Parathyroid adenoma (tissue), 2 donors: ENCODE measurements around the gene SMARCC2.

Experiments used
- H2AFZ ChIP-seq: fragments of 300-600 bp; sonication (generic); one replicate; pipeline ENCODE4 v1.7.0; 2017; ENCODE audit warnings: antibody characterized with exemption, mild to moderate bottlenecking
- H3K27ac ChIP-seq: fragments of 300-600 bp; sonication (generic); one replicate; pipeline ENCODE4 v1.7.0; 2017
- H3K27me3 ChIP-seq: fragments of 300-600 bp; sonication (generic); one replicate; pipeline ENCODE4 v1.7.0; 2017; ENCODE audit warnings: low read length; ENCODE audit not compliant: control insufficient read depth, insufficient read depth
- H3K36me3 ChIP-seq: fragments of 300-600 bp; sonication (generic); one replicate; pipeline ENCODE4 v1.7.0; 2017; ENCODE audit warnings: low read length; ENCODE audit not compliant: control insufficient read depth, insufficient read depth
- H3K4me1 ChIP-seq: fragments of 300-600 bp; sonication (generic); one replicate; pipeline ENCODE4 v1.7.0; 2017; ENCODE audit warnings: control low read depth
- H3K4me2 ChIP-seq: fragments of 300-600 bp; sonication (generic); one replicate; pipeline ENCODE4 v1.7.0; 2017; ENCODE audit warnings: low read length
- H3K4me3 ChIP-seq: fragments of 300-600 bp; sonication (generic); one replicate; pipeline ENCODE4 v1.7.0; 2017; ENCODE audit warnings: low read depth, low read length
- H3K79me2 ChIP-seq: fragments of 300-600 bp; sonication (generic); one replicate; pipeline ENCODE4 v1.7.0; 2017; ENCODE audit warnings: control low read depth
- H3K9ac ChIP-seq: fragments of 300-600 bp; sonication (generic); one replicate; pipeline ENCODE4 v1.7.0; 2017; ENCODE audit warnings: mild to moderate bottlenecking
- H3K9me3 ChIP-seq: fragments of 300-600 bp; sonication (generic); one replicate; pipeline ENCODE4 v1.7.0; 2017; ENCODE audit warnings: low read length; ENCODE audit not compliant: control insufficient read depth
- CTCF ChIP-seq: fragments of 300-600 bp; sonication (generic); IDR thresholded peaks from one replicate; pipeline ENCODE4 v1.7.0; 2017; ENCODE audit warnings: antibody characterized with exemption, mild to moderate bottlenecking
- donor health status: primary hyperparathyroidism.

SMARCC2 gene

GRCh38 chr12:56129942-56130495 lies 59.3 kb downstream of the SMARCC2 start:
- Histone ChIP-seq H3K36me3 (no peaks in the 10 kb centered on the region), H3K9me3 (no peaks in the 10 kb centered on the region), H2AFZ (peak overlapping the region; percentile 72), H3K4me3 (peak overlapping the region; percentile 82), H3K27ac (peak overlapping the region; percentile 57), H3K27me3 (no peaks in the 10 kb centered on the region), H3K4me2 (peak overlapping the region; percentile 90), H3K9ac (no peak overlapping the region), H3K4me1 (peaks cover 17% of the 10 kb centered on the region), H3K79me2 (no peaks in the 10 kb centered on the region)
- no peak for TF ChIP-seq CTCF

GRCh38 chr12:56129206-56129941 lies 59.9 kb downstream of the SMARCC2 start:
- H3K4me2 ChIP-seq = peak overlapping the region; percentile 90
- H2AFZ ChIP-seq = peak overlapping the region; percentile 72
- TF ChIP-seq CTCF = no peak

GRCh38 chr12:56128670-56129205 lies 60.5 kb downstream of the SMARCC2 start:
- Histone ChIP-seq H3K4me3 (peak overlapping the region; percentile 82), H3K27me3 (no peaks in the 10 kb centered on the region), H3K79me2 (no peaks in the 10 kb centered on the region), H3K4me2 (peak overlapping the region; percentile 90), H3K36me3 (no peaks in the 10 kb centered on the region), H2AFZ (peak overlapping the region; percentile 72), H3K27ac (peak overlapping the region; percentile 57), H3K9ac (no peak overlapping the region), H3K4me1 (peaks cover 17% of the 10 kb centered on the region), H3K9me3 (no peaks in the 10 kb centered on the region)
- no peak for TF ChIP-seq CTCF

More at GRCh38 chr12:56129206-56129941, 59.9 kb downstream of the SMARCC2 start:
- peaks cover 17% of the 10 kb centered on the region for H3K4me1 ChIP-seq
- H3K27ac ChIP-seq = peak overlapping the region; percentile 57
- no peak overlapping the region for H3K9ac ChIP-seq
- no peaks in the 10 kb centered on the region for H3K79me2 ChIP-seq
- H3K4me3 ChIP-seq = peak overlapping the region; percentile 82
- no peaks in the 10 kb centered on the region for H3K36me3 ChIP-seq
- no peaks in the 10 kb centered on the region for H3K9me3 ChIP-seq
- H3K27me3 ChIP-seq = no peaks in the 10 kb centered on the region

- Histone ChIP-seq H3K4me1 (peaks cover 17% of the 10 kb centered on the region), H3K27me3 (no peaks in the 10 kb centered on the region)
Observed at GRCh38 chr12:56127888-56128669, 61.2 kb downstream of the SMARCC2 start, which contains the start of gene ESYT1. Gene ESYT1, plus strand, starts transcription at chr12:56128267. Its CDS starts 53 bp downstream, at chr12:56128320.

More at GRCh38 chr12:56127888-56128669, 61.2 kb downstream of the SMARCC2 start, which contains the start of gene ESYT1:
- H3K4me3 ChIP-seq = peak within 1 kb of the TSS; percentile 82
- H3K79me2 ChIP-seq = no peaks in the 10 kb centered on the region
- TF ChIP-seq CTCF = no peak
- peak within 1 kb of the TSS; percentile 72 for H2AFZ ChIP-seq
- peak within 1 kb of the TSS; percentile 57 for H3K27ac ChIP-seq
- no peaks in the 10 kb centered on the region for H3K9me3 ChIP-seq
- no peaks in the 10 kb centered on the region for H3K36me3 ChIP-seq
- no peak within 1 kb of the TSS for H3K9ac ChIP-seq
- H3K4me2 ChIP-seq = peak within 1 kb of the TSS; percentile 90
